GM21737 (cell line): ENCODE measurements around the gene RPLP2.

ENCODE experiments used
- ATAC-seq: cut with Tn5 transposase; IDR thresholded peaks from one replicate; pipeline ENCODE4 v1.9.1; 2021; ENCODE audit warnings: mild to moderate bottlenecking, moderate library complexity; ENCODE audit not compliant: unreplicated experiment

Gene RPLP2

GRCh38 chr11:862081-862661 lies 52.4 kb downstream of the RPLP2 start:
- ATAC-seq = no peak
